MM.1S (cell line): ENCODE results near the gene CDC123.

Experiments used
- DNase-seq: peaks from one replicate; pipeline ENCODE4 v3.0.0-alpha.2; 2015
- H2AFZ ChIP-seq: fragments of 300-600 bp; sonication (generic); 2 replicates; pipeline ENCODE4 v1.6.0; 2016; ENCODE audit warnings: antibody characterized with exemption, low read length
- H3F3A ChIP-seq: fragments of 300-600 bp; sonication (generic); 2 replicates; pipeline ENCODE4 v1.6.1; 2016; ENCODE audit warnings: mild to moderate bottlenecking, antibody characterized with exemption, low read length, moderate library complexity, mixed read lengths; ENCODE audit not compliant: insufficient read depth
- H3K27ac ChIP-seq: fragments of 300-600 bp; sonication (generic); 2 replicates; pipeline ENCODE4 v1.5.1; 2016; ENCODE audit warnings: mild to moderate bottlenecking, low read length
- H3K27me3 ChIP-seq: fragments of 300-600 bp; sonication (generic); replicated peaks from 2 replicates; pipeline ENCODE4 v1.6.0; 2016; ENCODE audit warnings: low read length; ENCODE audit not compliant: insufficient read depth
- H3K36me3 ChIP-seq: fragments of 300-600 bp; sonication (generic); replicated peaks from 2 replicates; pipeline ENCODE4 v1.6.1; 2016; ENCODE audit warnings: mild to moderate bottlenecking, low read length, mixed read lengths; ENCODE audit not compliant: insufficient read depth
- H3K4me1 ChIP-seq: fragments of 300-600 bp; sonication (generic); 2 replicates; pipeline ENCODE4 v1.6.1; 2016; ENCODE audit warnings: low read length, mixed read lengths
- H3K4me2 ChIP-seq: fragments of 300-600 bp; sonication (generic); 2 replicates; pipeline ENCODE4 v1.6.0; 2016; ENCODE audit warnings: low read depth, low read length
- H3K4me3 ChIP-seq: fragments of 300-600 bp; sonication (generic); 2 replicates; pipeline ENCODE4 v1.5.1; 2016; ENCODE audit warnings: low read length, mixed read lengths
- H3K79me2 ChIP-seq: fragments of 300-600 bp; sonication (generic); 2 replicates; pipeline ENCODE4 v1.6.1; 2016; ENCODE audit warnings: mixed run types, low read length, mixed read lengths
- H3K9ac ChIP-seq: fragments of 300-600 bp; sonication (generic); 2 replicates; pipeline ENCODE4 v1.6.1; 2016; ENCODE audit warnings: low read length, mixed read lengths
- H3K9me2 ChIP-seq: fragments of 300-600 bp; sonication (generic); replicated peaks from 2 replicates; pipeline ENCODE4 v1.6.1; 2016; ENCODE audit warnings: mild to moderate bottlenecking, low read length, mixed read lengths; ENCODE audit not compliant: insufficient read depth
- H3K9me3 ChIP-seq: fragments of 300-600 bp; sonication (generic); replicated peaks from 2 replicates; pipeline ENCODE4 v1.6.1; 2016; ENCODE audit warnings: mild to moderate bottlenecking, low read length, mixed read lengths; ENCODE audit not compliant: insufficient read depth
- H4K20me1 ChIP-seq: fragments of 300-600 bp; sonication (generic); 2 replicates; pipeline ENCODE4 v1.6.1; 2016; ENCODE audit warnings: mild to moderate bottlenecking, low read length, moderate library complexity, mixed read lengths; ENCODE audit not compliant: insufficient read depth
- EZH2 ChIP-seq: fragments of 300-600 bp; sonication (generic); optimal IDR thresholded peaks from 2 replicates; pipeline ENCODE3; 2017; ENCODE audit warnings: low read depth, mild to moderate bottlenecking, antibody characterized with exemption, low read length, mixed read lengths
- EZH2phosphoT487 ChIP-seq: fragments of 300-600 bp; sonication (generic); IDR thresholded peaks from 2 replicates; pipeline ENCODE4 v1.6.1; 2018; ENCODE audit warnings: antibody characterized with exemption, low read length
- TF ChIP-seq, protein P1 (sequence below): fragments of 300-600 bp; sonication (generic); IDR thresholded peaks from 2 replicates; pipeline ENCODE4 v1.5.1; 2016; ENCODE audit warnings: antibody characterized with exemption, low read length, mixed read lengths

CDC123 gene

DNA sequence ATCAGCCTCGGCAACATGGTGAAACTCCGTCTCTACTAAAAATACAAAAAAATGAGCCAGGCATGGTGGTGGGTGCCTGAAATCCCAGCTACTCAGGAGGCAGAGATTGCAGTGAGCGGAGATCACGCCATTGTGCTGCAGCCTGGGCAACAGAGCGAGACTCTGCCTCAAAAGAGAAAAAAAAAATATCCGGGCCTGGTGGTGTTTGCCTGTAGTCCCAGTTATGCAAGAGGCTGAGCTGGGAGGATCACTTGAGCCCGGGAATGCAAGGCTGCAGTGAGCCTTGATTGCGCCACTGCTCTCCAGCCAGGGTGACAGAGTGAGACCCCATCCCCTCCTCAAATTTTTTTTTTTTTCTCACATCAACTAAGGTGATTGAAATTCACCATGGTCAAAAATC is 42.8 kb downstream of the CDC123 start:
- H3K36me3 ChIP-seq = peaks cover 14% of the 10 kb centered on the region
- TF ChIP-seq EZH2phosphoT487 (no peak), EZH2 (no peak)
- TF ChIP-seq, protein P1, sequence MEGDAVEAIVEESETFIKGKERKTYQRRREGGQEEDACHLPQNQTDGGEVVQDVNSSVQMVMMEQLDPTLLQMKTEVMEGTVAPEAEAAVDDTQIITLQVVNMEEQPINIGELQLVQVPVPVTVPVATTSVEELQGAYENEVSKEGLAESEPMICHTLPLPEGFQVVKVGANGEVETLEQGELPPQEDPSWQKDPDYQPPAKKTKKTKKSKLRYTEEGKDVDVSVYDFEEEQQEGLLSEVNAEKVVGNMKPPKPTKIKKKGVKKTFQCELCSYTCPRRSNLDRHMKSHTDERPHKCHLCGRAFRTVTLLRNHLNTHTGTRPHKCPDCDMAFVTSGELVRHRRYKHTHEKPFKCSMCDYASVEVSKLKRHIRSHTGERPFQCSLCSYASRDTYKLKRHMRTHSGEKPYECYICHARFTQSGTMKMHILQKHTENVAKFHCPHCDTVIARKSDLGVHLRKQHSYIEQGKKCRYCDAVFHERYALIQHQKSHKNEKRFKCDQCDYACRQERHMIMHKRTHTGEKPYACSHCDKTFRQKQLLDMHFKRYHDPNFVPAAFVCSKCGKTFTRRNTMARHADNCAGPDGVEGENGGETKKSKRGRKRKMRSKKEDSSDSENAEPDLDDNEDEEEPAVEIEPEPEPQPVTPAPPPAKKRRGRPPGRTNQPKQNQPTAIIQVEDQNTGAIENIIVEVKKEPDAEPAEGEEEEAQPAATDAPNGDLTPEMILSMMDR = no peak
- no peaks in the 10 kb centered on the region for H3F3A ChIP-seq

DNA sequence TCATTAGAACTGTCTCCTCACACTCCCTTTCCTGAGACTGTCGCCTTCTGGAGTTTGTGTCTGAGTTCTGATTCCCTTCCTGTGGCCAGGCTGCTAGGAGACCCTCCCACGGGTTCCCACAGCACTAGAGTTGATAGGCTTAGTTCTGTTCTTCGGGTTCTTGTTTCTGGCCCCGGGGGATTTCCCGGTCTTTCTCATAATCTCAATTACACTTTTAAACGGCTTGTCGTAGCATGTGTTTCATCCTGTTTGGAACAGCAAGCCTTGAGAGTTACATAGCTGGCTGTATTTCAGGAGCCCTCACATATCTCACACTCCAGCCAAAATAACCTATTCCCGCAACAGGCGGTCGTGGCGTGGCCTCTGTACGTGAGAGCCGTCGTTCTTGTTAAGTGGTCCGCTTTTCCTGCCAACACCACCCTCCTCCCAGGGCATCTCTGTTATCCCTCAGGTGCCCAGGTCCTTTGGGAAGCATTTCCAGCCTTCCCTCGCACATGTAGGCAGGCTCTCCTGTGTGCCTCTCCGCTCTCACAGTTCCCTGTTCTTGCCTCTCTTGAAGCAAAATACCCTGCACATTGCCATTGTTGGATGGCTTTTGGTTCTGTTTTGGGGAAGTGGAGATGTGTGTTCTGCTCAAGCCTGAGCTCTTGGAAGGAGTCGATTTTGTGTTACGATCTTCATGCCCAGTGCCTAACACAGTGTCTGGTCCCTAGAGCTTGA is 46.0 kb downstream of the CDC123 start:
- Histone ChIP-seq H3K27me3 (no peaks in the 10 kb centered on the region), H3K9me3 (no peaks in the 10 kb centered on the region), H3K27ac (no peak overlapping the region), H3F3A (no peaks in the 10 kb centered on the region), H3K36me3 (peaks cover 8% of the 10 kb centered on the region; the same call in 1 of the 2 replicates), H3K4me3 (no peak overlapping the region), H3K4me2 (no peak overlapping the region), H3K9ac (no peak overlapping the region), H3K79me2 (peaks cover 7% of the 10 kb centered on the region; the same call in 1 of the 2 replicates), H2AFZ (no peak overlapping the region), H3K9me2 (no peaks in the 10 kb centered on the region), H3K4me1 (no peaks in the 10 kb centered on the region), H4K20me1 (no peaks in the 10 kb centered on the region)
- no peak for DNase-seq
- TF ChIP-seq, protein P1 = no peak
- no peak for TF ChIP-seq EZH2phosphoT487
- no peak for TF ChIP-seq EZH2

More for the DNA sequence above, 42.8 kb downstream of the CDC123 start:
- no peak for DNase-seq
- no peaks in the 10 kb centered on the region for H4K20me1 ChIP-seq
- no peak overlapping the region for H3K27ac ChIP-seq
- H3K79me2 ChIP-seq = peaks cover 7% of the 10 kb centered on the region; the same call in 1 of the 2 replicates
- H3K9me2 ChIP-seq = no peaks in the 10 kb centered on the region
- H3K27me3 ChIP-seq = no peaks in the 10 kb centered on the region
- H2AFZ ChIP-seq = no peak overlapping the region
- H3K9ac ChIP-seq = no peak overlapping the region
- H3K4me3 ChIP-seq = no peak overlapping the region
- no peaks in the 10 kb centered on the region for H3K4me1 ChIP-seq
- H3K9me3 ChIP-seq = no peaks in the 10 kb centered on the region
- no peak overlapping the region for H3K4me2 ChIP-seq

DNA sequence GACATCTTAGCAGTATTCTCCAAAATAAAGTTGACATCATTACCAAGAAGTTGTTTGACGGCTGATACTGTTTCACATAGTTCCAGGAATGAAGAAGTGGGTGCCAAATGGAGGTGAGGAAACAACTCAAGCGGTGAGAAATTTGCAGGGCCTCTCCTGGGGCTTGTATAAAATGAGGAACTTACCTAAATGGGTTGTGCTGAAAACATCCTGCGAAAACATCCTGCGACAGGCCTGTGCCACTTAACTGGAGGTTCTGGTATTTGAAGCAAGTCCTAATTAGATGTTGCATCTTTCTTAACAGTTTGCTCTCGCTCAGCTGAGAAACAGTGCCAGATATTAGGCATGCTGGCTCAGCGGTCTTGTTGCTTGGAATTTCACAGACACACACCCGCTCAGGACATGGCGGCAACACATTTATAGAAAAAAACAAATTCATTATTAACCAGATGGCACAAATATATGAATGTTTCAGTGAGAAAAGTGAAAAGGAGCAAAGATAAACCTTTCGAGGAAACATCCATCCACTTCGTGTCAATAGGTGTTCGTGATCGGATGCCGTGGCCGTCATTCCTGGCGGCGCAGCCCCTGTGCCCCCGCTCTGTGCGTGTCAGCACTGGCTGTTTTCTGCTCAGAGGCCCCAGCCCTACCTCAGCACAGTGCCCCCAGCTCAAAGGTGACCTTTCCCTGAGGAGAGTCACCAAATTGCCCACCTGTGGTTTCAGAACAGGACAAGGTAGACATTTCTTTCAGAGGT is 48.1 kb downstream of the CDC123 start:
- Histone ChIP-seq H2AFZ (no peak overlapping the region), H3K79me2 (peaks cover 7% of the 10 kb centered on the region; the same call in 1 of the 2 replicates), H3K4me2 (no peak overlapping the region), H3K9me3 (no peaks in the 10 kb centered on the region), H3K27me3 (no peaks in the 10 kb centered on the region), H3K4me3 (no peak overlapping the region), H3K27ac (no peak overlapping the region), H3K9me2 (no peaks in the 10 kb centered on the region), H3K4me1 (no peaks in the 10 kb centered on the region), H3F3A (no peaks in the 10 kb centered on the region), H3K9ac (no peak overlapping the region), H4K20me1 (no peaks in the 10 kb centered on the region), H3K36me3 (no peaks in the 10 kb centered on the region)
- DNase-seq = no peak
- no peak for TF ChIP-seq EZH2
- no peak for TF ChIP-seq EZH2phosphoT487
- TF ChIP-seq, protein P1 = no peak
